OCI-LY1 (cell line): ENCODE measurements around the gene RNF44.

ENCODE experiments used
- H2AFZ ChIP-seq: fragments of 200-600 bp; sonication (generic), shearing (Covaris generic); 2 replicates; pipeline ENCODE4 v1.6.0; 2014; ENCODE audit warnings: antibody characterized with exemption, mild to moderate bottlenecking, low read length
- H3F3A ChIP-seq: fragments of 200-600 bp; sonication (generic), shearing (Covaris generic); 2 replicates; pipeline ENCODE4 v1.6.0; 2014; ENCODE audit warnings: mild to moderate bottlenecking, antibody characterized with exemption, low read length, moderate library complexity; ENCODE audit not compliant: insufficient read depth
- H3K27ac ChIP-seq: fragments of 200-600 bp; sonication (generic); 2 replicates; pipeline ENCODE4 v1.5.1; 2014; ENCODE audit warnings: low read length, mixed run types, mild to moderate bottlenecking, low read depth; ENCODE audit not compliant: poor library complexity, severe bottlenecking
- H3K27me3 ChIP-seq: fragments of 200-600 bp; sonication (generic); 2 replicates; pipeline ENCODE4 v1.6.0; 2014; ENCODE audit warnings: antibody characterized with exemption, mild to moderate bottlenecking, low read length, moderate library complexity; ENCODE audit not compliant: insufficient read depth
- H3K36me3 ChIP-seq: fragments of 200-600 bp; sonication (generic); 2 replicates; pipeline ENCODE4 v1.6.1; 2014; ENCODE audit warnings: mild to moderate bottlenecking, antibody characterized with exemption, low read length, moderate library complexity, mixed read lengths; ENCODE audit not compliant: insufficient read depth
- H3K4me1 ChIP-seq: fragments of 200-600 bp; sonication (generic); 2 replicates; pipeline ENCODE4 v1.5.1; 2014; ENCODE audit warnings: mild to moderate bottlenecking, low read length, moderate library complexity; ENCODE audit not compliant: insufficient read depth, severe bottlenecking
- H3K4me2 ChIP-seq: fragments of 200-600 bp; sonication (generic), shearing (Covaris generic); 2 replicates; pipeline ENCODE4 v1.6.1; 2014; ENCODE audit warnings: low read length
- H3K4me3 ChIP-seq: fragments of 200-600 bp; sonication (generic); 2 replicates; pipeline ENCODE4 v1.5.1; 2014; ENCODE audit warnings: low read length, low read depth, mild to moderate bottlenecking, mixed read lengths; ENCODE audit not compliant: poor library complexity, severe bottlenecking
- H3K79me2 ChIP-seq: fragments of 200-600 bp; shearing (Covaris generic); 2 replicates; pipeline ENCODE4 v1.6.1; 2016; ENCODE audit warnings: mixed run types, low read length, mixed read lengths; ENCODE audit not compliant: insufficient read depth
- H3K9ac ChIP-seq: fragments of 200-600 bp; sonication (generic), shearing (Covaris generic); 2 replicates; pipeline ENCODE4 v1.6.1; 2014; ENCODE audit warnings: mild to moderate bottlenecking, low read length, mixed read lengths
- H3K9me2 ChIP-seq: fragments of 200-600 bp; sonication (generic), shearing (Covaris generic); 2 replicates; pipeline ENCODE4 v1.6.1; 2014; ENCODE audit warnings: low read depth, mild to moderate bottlenecking, low read length, mixed read lengths
- H3K9me3 ChIP-seq: fragments of 200-600 bp; shearing (Covaris generic); 2 replicates; pipeline ENCODE4 v1.6.1; 2014; ENCODE audit warnings: low read length, mixed read lengths
- H4K20me1 ChIP-seq: fragments of 200-600 bp; sonication (generic), shearing (Covaris generic); 2 replicates; pipeline ENCODE4 v1.6.0; 2016; ENCODE audit warnings: mild to moderate bottlenecking, low read length; ENCODE audit not compliant: insufficient read depth
- EZH2 ChIP-seq: fragments of 200-600 bp; sonication (generic), shearing (Covaris generic); IDR thresholded peaks from 2 replicates; pipeline ENCODE4 v1.8.0; 2017; ENCODE audit warnings: borderline replicate concordance, mixed run types, mild to moderate bottlenecking, antibody characterized with exemption, low read length, moderate library complexity, mixed read lengths
- TF ChIP-seq, protein P1 (sequence below): fragments of 200-600 bp; sonication (generic), shearing (Covaris generic); IDR thresholded peaks from 2 replicates; pipeline ENCODE4 v1.5.1; 2017; ENCODE audit warnings: mild to moderate bottlenecking, antibody characterized with exemption, low read length, moderate library complexity, mixed read lengths

Gene RNF44

DNA sequence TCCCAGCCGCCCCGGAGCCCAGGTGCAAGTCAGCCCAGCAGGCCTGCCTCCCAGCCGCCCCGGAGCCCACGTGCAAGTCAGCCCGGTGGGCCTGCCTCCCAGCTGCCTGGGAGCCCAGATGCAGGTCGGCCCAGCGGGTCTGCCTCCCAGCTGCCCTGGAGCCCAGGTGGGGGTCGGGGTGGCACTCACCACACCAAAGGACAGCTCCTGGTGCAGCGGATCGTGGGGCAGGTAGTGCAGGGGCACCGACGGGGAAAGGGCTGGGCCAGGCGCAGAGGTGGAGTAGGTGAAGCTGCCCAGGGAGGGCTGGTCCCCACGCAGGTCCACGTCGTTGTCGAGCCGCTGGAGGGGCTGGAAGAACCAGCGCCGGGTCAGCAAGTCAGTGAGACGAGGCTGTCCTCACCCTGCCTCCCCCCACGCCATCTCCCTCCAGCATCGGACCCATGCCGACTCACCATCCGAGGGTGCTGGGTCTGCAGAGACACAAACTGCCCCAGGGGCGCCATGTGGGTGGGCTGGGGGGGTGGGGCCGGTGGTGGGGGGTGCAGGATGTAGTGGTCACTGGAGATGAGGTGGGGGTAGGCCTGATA is 6.7 kb downstream of the RNF44 start:
- Histone ChIP-seq H3K9ac (peak overlapping the region; percentile 22; the same call in 1 of the 2 replicates), H3K4me1 (peaks cover 66% of the 10 kb centered on the region), H3K4me3 (peak overlapping the region; percentile 11), H4K20me1 (no peaks in the 10 kb centered on the region), H3K36me3 (peaks cover 73% of the 10 kb centered on the region), H3K27ac (peak overlapping the region; percentile 91), H3K79me2 (peaks cover 23% of the 10 kb centered on the region; the same call in 1 of the 2 replicates), H2AFZ (no peak overlapping the region), H3K27me3 (no peaks in the 10 kb centered on the region), H3F3A (no peaks in the 10 kb centered on the region), H3K9me3 (no peaks in the 10 kb centered on the region), H3K4me2 (peak overlapping the region; percentile 35; the same call in 1 of the 2 replicates), H3K9me2 (no peaks in the 10 kb centered on the region)
- TF ChIP-seq, protein P1, sequence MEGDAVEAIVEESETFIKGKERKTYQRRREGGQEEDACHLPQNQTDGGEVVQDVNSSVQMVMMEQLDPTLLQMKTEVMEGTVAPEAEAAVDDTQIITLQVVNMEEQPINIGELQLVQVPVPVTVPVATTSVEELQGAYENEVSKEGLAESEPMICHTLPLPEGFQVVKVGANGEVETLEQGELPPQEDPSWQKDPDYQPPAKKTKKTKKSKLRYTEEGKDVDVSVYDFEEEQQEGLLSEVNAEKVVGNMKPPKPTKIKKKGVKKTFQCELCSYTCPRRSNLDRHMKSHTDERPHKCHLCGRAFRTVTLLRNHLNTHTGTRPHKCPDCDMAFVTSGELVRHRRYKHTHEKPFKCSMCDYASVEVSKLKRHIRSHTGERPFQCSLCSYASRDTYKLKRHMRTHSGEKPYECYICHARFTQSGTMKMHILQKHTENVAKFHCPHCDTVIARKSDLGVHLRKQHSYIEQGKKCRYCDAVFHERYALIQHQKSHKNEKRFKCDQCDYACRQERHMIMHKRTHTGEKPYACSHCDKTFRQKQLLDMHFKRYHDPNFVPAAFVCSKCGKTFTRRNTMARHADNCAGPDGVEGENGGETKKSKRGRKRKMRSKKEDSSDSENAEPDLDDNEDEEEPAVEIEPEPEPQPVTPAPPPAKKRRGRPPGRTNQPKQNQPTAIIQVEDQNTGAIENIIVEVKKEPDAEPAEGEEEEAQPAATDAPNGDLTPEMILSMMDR: no peak
- no peak for TF ChIP-seq EZH2

DNA sequence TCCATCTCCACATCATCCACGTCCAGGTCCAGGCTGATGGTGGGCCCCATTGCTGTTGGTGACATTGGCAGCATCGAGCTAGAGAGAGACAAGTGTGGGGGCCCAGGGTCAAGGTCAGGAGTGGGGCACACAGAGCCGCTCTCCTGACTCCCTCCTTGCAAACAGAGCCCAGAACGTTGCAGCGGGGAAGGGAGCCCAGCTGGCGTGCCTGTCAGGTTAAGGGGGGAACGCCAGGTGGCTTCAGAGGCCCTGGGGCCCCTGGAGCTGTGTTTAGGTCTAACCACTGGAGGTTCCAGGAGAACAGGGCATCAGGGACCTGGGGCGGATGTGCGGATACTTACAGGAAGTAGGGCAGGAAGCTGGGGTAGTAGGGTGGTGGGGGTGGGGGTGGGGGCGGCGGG is 7.5 kb downstream of the RNF44 start:
- Histone ChIP-seq H3K9ac (peak overlapping the region; percentile 30; the same call in 1 of the 2 replicates), H3K27me3 (no peaks in the 10 kb centered on the region), H3K36me3 (peaks cover 68% of the 10 kb centered on the region), H3K9me2 (no peaks in the 10 kb centered on the region), H3K4me3 (peak overlapping the region; percentile 29), H3F3A (no peaks in the 10 kb centered on the region), H3K9me3 (no peaks in the 10 kb centered on the region), H4K20me1 (no peaks in the 10 kb centered on the region), H3K4me2 (peak overlapping the region; percentile 50; the same call in 1 of the 2 replicates), H3K79me2 (peaks cover 16% of the 10 kb centered on the region; the same call in 1 of the 2 replicates), H2AFZ (no peak overlapping the region), H3K4me1 (peaks cover 59% of the 10 kb centered on the region), H3K27ac (peak overlapping the region; percentile 95)
- no peak for TF ChIP-seq EZH2
- TF ChIP-seq, protein P1: no peak

DNA sequence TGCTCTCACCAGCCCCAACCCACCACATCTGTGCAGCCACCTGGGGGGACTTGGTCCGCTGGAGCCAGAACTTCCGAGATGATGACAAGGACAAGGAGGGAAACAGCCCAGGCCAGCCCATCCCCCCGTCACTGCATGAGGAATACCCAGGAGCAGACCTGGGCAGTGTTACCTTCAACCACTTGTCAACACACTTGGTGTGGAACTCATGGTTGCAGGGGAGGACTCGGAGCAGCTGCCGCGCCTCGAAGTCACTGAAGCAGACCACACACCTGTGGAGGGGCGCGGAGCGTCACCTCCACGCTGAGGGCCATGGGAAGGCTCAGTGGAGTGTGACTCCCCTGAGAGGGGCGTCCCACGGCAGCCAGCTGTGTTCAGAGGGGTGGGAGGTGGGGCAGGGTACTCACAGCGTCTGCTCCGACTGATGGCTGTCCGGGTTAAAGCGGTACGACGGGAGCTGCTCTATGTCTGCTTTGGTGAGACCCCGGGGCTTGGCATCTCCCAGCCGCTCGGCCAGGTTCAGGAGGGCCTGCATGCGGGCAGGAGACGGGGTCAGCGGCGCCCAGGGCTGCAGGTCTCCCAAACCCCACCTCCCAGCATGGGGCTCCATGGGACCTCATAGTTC is 8.0 kb downstream of the RNF44 start:
- peaks cover 54% of the 10 kb centered on the region for H3K4me1 ChIP-seq
- no peaks in the 10 kb centered on the region for H3K9me3 ChIP-seq
- peaks cover 12% of the 10 kb centered on the region; the same call in 1 of the 2 replicates for H3K79me2 ChIP-seq
- no peaks in the 10 kb centered on the region for H4K20me1 ChIP-seq
- H3K9ac ChIP-seq: peak overlapping the region; percentile 30; the same call in 1 of the 2 replicates
- H3K4me2 ChIP-seq: peak overlapping the region; percentile 50; the same call in 1 of the 2 replicates
- no peak for TF ChIP-seq EZH2
- TF ChIP-seq, protein P1: no peak
- H2AFZ ChIP-seq: no peak overlapping the region
- H3K27me3 ChIP-seq: no peaks in the 10 kb centered on the region
- no peaks in the 10 kb centered on the region for H3K9me2 ChIP-seq
- H3K4me3 ChIP-seq: peak overlapping the region; percentile 29
- peak overlapping the region; percentile 95 for H3K27ac ChIP-seq
- H3K36me3 ChIP-seq: peaks cover 67% of the 10 kb centered on the region
- no peaks in the 10 kb centered on the region for H3F3A ChIP-seq
